KMS-11 (cell line): ENCODE measurements around the gene RASSF4.

Experiments
- H2AFZ ChIP-seq: fragments of 200-600 bp; sonication (generic); 2 replicates; pipeline ENCODE4 v1.6.1; 2016; ENCODE audit warnings: antibody characterized with exemption, mixed run types, low read depth
- H3K27ac ChIP-seq: fragments of 200-600 bp; sonication (generic); 2 replicates; pipeline ENCODE4 v1.6.1; 2016; ENCODE audit warnings: mild to moderate bottlenecking, mixed run types
- H3K27me3 ChIP-seq: fragments of 200-600 bp; sonication (generic); 2 replicates; pipeline ENCODE4 v1.6.1; 2017; ENCODE audit warnings: mild to moderate bottlenecking, low read depth, mixed run types, moderate library complexity; ENCODE audit not compliant: insufficient read depth
- H3K36me3 ChIP-seq: fragments of 200-600 bp; sonication (generic); 2 replicates; pipeline ENCODE4 v1.6.1; 2017; ENCODE audit warnings: mild to moderate bottlenecking, mixed run types; ENCODE audit not compliant: insufficient read depth
- H3K4me1 ChIP-seq: fragments of 200-600 bp; sonication (generic); 2 replicates; pipeline ENCODE4 v1.6.1; 2016; ENCODE audit warnings: mild to moderate bottlenecking, low read depth, mixed run types; ENCODE audit not compliant: poor library complexity, severe bottlenecking
- H3K4me2 ChIP-seq: fragments of 200-600 bp; sonication (generic); 2 replicates; pipeline ENCODE4 v1.7.0; 2016; ENCODE audit warnings: mild to moderate bottlenecking, mixed run types
- H3K4me3 ChIP-seq: fragments of 200-600 bp; sonication (generic); IDR thresholded peaks from 2 replicates; pipeline ENCODE4 v1.6.1; 2017; ENCODE audit warnings: low read depth, low read length, mixed read lengths; ENCODE audit not compliant: insufficient read depth
- H3K79me2 ChIP-seq: fragments of 200-600 bp; sonication (generic); 2 replicates; pipeline ENCODE4 v1.6.1; 2016; ENCODE audit warnings: low read depth, mixed run types; ENCODE audit not compliant: insufficient read depth
- H3K9ac ChIP-seq: fragments of 200-600 bp; sonication (generic); 2 replicates; pipeline ENCODE4 v1.6.1; 2016; ENCODE audit warnings: mild to moderate bottlenecking, mixed run types
- H4K20me1 ChIP-seq: fragments of 200-600 bp; sonication (generic); 2 replicates; pipeline ENCODE4 v1.6.1; 2016; ENCODE audit warnings: mild to moderate bottlenecking, mixed run types; ENCODE audit not compliant: insufficient read depth
- TF ChIP-seq, protein P1 (sequence below): fragments of 200-600 bp; sonication (generic); conservative IDR thresholded peaks from 2 replicates; pipeline ENCODE4 v1.6.1; 2017; ENCODE audit warnings: low read depth, mild to moderate bottlenecking, antibody characterized with exemption, low read length, moderate library complexity, mixed read lengths

The RASSF4 gene

DNA sequence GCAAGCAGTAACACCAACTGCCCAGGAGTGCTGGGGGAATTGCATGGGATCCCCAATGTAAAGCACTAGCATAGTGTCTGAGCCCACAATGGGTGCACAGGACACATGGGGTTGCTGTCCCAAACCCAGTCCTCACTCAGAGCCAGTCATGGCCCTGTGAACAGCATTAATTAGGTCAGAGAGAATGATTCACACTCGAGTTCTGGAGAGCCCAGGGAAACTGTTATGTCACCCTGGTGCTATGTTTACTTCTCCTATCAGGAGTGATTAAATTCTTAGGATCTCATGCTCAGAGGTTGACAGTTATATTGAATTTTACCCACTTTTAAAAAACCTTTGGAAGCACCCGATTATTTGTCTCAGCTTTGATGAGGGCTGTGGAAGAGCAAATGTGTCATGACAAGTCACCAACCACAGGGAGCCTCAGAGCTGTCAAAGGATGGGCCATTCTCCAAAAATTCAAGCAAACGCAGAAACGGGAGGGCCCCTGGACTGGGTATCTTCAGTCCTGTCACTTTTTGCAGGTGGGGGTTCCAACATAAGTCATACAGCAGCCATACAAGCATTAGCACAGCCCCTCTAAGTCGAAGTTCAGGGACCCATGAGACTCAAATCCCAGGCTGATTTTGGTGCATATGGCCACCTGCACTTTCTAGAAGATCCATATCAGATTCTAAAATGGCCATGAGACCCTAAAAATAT lies 1.3 kb upstream of the RASSF4 start:
- H3K27ac ChIP-seq = peak overlapping the region; percentile 69; the same call in 1 of the 2 replicates
- H3K36me3 ChIP-seq = no peaks in the 10 kb centered on the region
- no peak overlapping the region for H3K4me3 ChIP-seq
- peak overlapping the region; percentile 71 for H3K9ac ChIP-seq
- TF ChIP-seq, protein P1, sequence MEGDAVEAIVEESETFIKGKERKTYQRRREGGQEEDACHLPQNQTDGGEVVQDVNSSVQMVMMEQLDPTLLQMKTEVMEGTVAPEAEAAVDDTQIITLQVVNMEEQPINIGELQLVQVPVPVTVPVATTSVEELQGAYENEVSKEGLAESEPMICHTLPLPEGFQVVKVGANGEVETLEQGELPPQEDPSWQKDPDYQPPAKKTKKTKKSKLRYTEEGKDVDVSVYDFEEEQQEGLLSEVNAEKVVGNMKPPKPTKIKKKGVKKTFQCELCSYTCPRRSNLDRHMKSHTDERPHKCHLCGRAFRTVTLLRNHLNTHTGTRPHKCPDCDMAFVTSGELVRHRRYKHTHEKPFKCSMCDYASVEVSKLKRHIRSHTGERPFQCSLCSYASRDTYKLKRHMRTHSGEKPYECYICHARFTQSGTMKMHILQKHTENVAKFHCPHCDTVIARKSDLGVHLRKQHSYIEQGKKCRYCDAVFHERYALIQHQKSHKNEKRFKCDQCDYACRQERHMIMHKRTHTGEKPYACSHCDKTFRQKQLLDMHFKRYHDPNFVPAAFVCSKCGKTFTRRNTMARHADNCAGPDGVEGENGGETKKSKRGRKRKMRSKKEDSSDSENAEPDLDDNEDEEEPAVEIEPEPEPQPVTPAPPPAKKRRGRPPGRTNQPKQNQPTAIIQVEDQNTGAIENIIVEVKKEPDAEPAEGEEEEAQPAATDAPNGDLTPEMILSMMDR = no peak
- no peaks in the 10 kb centered on the region for H3K27me3 ChIP-seq
- H3K79me2 ChIP-seq = peaks cover 56% of the 10 kb centered on the region
- H3K4me2 ChIP-seq = peak overlapping the region; percentile 83
- H3K4me1 ChIP-seq = peaks cover 13% of the 10 kb centered on the region
- no peaks in the 10 kb centered on the region for H4K20me1 ChIP-seq
- no peak overlapping the region for H2AFZ ChIP-seq

DNA sequence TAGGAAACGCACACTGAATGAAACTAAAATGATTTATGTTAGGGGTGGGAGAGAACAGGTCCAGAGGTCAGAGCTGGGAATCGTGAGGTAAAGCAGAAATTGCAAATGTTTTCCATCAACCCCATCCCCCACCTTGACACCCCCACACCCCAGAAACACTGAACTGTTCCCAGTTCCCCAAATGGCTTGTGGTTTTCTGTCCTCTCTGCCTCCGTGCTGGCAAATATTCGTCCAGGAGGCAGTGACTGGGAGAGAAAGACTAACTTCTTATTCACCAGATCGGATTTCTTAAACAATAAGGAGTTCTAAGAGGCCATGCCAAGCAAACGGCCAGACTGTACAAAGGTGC lies 730 bp upstream of the RASSF4 start:
- Histone ChIP-seq H3K36me3 (no peaks in the 10 kb centered on the region), H3K4me2 (peak overlapping the region; percentile 83), H4K20me1 (no peaks in the 10 kb centered on the region), H3K4me3 (no peak overlapping the region), H2AFZ (peak overlapping the region; percentile 68; the same call in 1 of the 2 replicates), H3K9ac (peak overlapping the region; percentile 71), H3K79me2 (peaks cover 60% of the 10 kb centered on the region), H3K4me1 (peaks cover 16% of the 10 kb centered on the region), H3K27ac (peak overlapping the region; percentile 69), H3K27me3 (no peaks in the 10 kb centered on the region)
- TF ChIP-seq, protein P1 = no peak

GRCh38 chr10:44960088-44960460 lies 472 bp downstream of the RASSF4 start:
- no peak overlapping the region for H3K4me3 ChIP-seq
- TF ChIP-seq, protein P1 = no peak
- peak overlapping the region; percentile 89 for H3K27ac ChIP-seq
- H3K9ac ChIP-seq = peak overlapping the region; percentile 84
- H3K4me2 ChIP-seq = peak overlapping the region; percentile 99
- no peaks in the 10 kb centered on the region for H3K27me3 ChIP-seq
- peaks cover 72% of the 10 kb centered on the region for H3K79me2 ChIP-seq
- no peaks in the 10 kb centered on the region for H3K36me3 ChIP-seq
- H4K20me1 ChIP-seq = no peaks in the 10 kb centered on the region
- H2AFZ ChIP-seq = no peak overlapping the region
- H3K4me1 ChIP-seq = peaks cover 28% of the 10 kb centered on the region

GRCh38 chr10:44960482-44961229 lies 1.1 kb downstream of the RASSF4 start:
- Histone ChIP-seq H3K27me3 (no peaks in the 10 kb centered on the region), H2AFZ (no peak overlapping the region), H3K9ac (peak overlapping the region; percentile 84), H3K4me3 (no peak overlapping the region), H4K20me1 (no peaks in the 10 kb centered on the region), H3K4me2 (peak overlapping the region; percentile 99), H3K79me2 (peaks cover 78% of the 10 kb centered on the region), H3K27ac (peak overlapping the region; percentile 89), H3K4me1 (peaks cover 33% of the 10 kb centered on the region), H3K36me3 (no peaks in the 10 kb centered on the region)
- TF ChIP-seq, protein P1 = no peak
